T-helper 2 cell (primary cell): ENCODE results near the gene GRIK1.

ENCODE experiments used
- DNase-seq, 5 experiments: peaks; one replicate each; pipeline versions ENCODE4 v3.0.0 to v3.0.0-alpha.2; 2012 to 2022

The GRIK1 gene

DNA sequence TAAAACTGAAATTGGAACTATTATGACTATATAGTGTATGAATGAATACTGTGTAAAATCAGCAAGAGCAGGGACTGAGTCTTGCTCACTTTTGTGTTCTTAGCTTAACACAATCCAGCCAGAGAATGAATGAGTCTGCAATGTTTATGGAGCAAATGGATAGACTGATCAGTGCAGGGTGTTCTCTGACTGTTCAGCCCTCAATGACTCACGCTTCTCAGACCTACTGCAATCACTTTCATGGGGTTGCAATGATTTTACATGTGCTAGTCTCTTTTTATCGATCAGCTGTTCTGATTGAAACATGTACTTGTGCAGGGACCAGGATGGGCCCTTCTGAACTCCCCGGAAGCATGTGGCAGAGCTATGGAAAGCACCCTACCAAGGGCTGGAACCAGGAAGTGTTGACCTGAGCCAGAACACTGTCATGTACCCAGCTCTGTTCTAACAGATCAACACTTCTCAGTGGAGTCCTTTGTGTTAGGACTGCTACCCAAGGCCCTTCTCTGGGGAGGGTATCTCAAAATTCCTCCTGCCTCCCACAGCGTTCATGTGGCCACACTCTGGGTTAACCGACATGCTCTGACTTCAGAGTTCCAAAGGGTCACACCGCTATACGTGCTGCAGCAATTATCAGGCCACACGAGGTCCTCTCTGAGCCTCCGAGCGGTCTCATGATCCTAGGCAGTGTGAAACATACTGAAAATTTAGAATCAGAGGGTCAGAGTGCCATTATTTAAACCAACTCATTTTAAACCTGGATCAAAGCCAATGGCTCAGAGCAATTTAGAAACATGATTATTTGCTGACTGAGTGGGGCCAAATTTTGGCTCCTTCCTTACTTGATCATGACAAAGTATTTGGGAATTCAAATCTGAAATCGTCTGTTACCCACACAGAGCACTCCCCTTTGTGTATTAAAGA is 35.2 kb downstream of the GRIK1 start:
- no peak for DNase-seq

DNA sequence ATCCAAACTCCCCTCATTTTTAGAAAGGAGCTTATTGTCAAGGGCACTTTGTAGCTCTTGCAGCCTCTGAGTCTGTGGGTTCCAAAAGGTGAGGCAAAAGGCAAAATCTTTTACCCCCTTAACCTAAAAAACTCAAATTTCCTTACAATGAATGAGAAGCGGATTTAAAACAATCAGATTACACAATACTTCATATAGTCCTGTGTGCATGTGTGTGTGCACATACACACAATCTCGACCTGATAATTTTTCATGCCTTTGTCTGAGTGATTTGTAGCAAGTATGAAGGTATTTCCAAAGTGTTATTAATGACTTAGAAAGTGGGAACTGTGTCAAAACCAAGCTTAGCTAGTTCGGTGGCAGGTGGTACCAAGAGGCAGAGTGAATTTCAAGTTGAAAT is 42.9 kb downstream of the GRIK1 start:
- DNase-seq: no peak

DNA sequence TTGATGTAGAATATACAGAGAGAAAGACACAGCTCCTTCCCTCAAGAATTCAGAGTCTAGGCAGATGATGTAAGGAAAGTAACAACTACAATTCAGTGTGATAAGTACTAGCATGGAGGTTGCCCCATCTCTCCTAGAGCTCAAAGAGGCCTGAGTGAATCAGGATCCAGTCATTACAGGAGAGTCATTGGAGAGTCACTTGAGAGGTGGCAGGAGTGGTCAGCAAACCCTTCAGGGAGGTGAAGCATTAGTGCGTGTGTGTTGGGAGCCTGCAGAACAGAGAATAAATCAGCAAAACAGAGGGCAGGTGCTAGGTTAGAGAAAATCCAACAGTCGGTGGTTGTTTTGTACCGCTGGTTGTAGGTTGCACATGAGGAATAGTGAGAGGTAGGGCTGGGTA is 46.1 kb downstream of the GRIK1 start:
- DNase-seq: no peak

DNA sequence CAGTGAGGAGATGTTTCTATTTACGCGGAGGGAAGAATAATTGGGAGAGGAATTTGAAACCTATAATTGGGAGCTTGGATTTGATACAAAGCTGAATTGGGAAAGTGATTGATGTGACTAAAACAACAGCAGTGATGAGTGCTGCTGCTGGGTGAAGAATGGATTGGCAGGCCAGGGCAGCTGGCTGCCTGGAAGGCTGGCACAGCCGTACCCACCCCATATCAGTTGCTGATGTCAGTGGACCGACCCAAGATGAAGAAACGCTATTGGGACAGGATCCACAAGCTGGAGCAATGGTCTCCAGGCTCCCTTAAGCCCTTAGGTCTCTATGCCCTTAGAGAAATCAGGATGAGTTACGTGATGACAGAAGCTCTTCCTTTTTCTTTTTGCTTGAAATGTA is 47.4 kb downstream of the GRIK1 start:
- no peak for DNase-seq

DNA sequence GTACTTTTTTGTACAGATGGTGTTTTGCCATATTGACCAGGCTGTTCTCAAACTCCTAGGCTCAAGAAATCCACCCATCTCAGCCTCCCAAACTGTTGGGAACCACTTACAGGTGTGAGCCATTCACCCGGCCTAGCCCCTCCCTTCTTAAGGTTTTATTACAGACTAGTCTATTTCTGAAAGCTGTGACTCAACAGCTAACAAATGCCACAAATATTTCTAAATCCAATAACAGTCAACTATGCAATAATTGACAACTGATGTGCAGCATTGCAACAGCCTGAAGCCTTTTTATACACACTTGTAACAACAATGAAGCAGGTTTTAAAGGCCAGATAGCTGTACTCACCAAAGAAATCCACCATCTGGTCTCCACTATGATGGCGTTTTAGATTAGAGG is 51.4 kb downstream of the GRIK1 start:
- no peak for DNase-seq

DNA sequence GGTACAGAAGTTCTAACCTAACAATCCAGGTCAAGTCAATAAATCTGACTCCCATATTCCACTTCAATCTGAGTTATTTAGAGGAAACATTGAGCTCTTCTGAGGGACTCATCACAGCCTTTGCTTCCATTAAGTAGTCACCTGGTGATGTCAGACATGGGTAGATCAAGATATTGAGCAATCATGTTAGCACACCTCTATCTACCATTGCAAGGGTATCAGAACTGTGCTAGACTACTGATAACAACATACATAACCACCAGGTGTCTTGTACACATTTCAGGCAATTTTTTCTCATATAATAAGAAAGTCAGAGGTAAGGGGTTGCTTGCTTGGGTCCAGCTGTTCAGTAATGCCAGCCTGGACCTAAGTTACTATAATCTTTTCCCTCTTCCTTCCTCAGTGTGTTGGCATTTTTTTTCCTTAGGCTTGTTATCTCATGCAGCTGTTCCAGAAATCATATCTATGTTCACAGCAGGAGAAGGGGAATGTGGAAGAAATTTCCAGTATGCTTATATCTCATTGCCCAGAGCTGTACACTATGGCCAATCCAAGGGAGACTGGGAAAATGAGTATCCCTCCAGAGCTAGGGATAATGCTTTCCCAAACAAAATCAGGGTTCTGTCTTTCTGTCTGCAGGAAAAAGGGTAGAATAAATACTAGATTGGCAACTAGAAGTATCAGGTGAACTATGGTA is 52.3 kb downstream of the GRIK1 start:
- DNase-seq: no peak

DNA sequence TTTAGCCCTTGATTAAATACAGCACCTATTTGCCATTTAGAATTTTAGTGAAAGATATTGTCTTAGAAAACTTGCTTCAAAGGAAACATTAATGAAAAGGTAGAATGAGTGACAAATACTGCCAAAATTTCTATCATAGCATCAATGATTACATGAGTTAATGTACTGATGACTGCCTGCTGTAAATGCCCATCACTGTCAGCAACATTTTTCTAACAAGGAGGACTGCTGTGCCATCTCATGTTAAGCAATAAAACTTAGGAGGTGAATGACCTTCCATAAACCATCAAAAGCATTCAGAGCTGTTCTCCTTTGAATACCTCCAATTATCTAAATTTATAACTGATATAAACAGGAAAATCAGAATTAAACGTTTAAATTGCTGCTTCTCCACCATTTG is 54.3 kb downstream of the GRIK1 start:
- no peak for DNase-seq

DNA sequence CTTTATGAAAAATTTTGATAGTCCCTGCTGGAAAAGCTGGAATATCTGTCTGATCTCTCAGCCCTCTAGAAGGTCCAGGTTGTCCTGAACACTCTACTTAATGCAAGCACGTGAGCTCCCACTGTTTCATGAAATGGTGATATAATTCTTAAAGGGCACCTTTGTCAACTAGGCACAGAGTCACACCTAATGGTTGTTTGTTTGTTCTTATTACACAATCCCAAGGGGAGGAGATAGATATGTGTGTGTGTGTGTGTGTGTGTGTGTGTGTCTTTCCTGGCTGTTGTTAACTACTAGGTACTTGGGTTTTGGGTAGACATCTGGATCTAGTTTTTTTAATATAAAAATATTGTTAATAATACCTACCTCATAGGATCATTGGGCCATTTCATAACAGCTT is 63.9 kb downstream of the GRIK1 start:
- no peak for DNase-seq

DNA sequence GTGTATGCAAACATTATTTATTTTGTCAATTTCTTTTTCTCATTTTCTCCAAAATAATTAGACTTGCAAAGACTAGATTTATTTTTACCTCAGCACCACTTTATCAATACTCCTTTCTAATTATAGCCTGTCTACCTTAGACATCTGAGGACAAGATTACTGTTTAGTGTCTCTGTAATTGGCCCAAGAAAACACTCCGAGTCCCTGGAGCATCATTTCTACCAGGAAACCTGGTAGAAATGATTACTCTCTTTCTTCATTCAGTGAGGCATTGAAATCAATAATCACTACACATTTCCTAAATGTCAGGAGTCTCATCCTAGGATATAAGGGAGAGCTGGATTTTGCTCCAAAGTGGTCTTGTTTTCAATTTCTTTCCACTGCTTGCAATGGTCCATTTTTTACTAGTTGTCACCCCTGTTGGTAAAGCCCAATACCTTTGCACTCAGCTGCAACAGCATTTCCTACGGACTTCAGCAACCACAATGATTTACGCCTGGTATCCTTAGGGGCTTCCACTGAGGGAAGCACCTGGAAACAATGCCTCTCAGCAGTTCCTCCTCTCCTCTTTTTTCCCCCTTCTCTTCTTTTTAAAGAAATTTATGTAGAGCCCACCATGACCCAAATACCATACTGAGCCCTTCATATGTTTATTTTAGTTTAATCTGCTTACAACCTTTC is 64.6 kb downstream of the GRIK1 start:
- no peak for DNase-seq

DNA sequence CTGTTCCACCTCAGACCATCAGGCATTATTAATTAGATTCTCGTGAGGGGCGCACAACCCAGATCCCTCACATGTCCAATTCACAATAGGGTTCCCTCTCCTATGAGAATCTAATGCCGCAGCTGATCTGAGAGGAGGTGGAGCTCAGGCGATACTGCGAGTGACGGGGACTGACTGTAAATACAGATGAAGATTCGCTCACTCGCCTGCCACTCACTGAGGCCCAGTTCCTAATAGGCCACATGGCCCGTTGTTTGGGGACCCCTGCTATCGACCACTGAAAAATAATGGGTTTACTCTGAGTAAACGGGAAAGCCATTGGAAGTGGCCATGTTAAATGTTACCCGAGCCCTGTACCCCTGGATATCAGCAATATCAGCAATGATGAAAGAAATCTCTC is 65.9 kb downstream of the GRIK1 start:
- no peak for DNase-seq

DNA sequence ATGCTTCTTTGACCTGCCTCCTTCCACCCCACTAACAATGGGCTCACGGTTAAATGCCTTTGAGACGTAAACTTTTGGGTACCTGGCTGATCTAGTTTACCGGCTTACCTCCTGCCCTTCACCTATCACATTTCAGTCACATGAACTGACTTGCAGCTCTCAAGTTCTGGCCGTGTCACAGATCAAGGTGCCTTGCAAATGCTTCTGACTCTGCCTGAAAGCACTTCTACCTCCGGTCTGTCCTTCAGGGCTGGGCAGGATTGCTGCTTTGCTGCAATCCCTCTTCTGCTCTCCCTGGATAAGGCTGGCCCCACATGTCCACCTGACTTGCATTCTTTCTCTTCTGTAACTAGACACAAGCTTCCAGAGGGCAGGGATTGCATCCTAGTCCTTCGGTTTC is 69.0 kb downstream of the GRIK1 start:
- DNase-seq: no peak

DNA sequence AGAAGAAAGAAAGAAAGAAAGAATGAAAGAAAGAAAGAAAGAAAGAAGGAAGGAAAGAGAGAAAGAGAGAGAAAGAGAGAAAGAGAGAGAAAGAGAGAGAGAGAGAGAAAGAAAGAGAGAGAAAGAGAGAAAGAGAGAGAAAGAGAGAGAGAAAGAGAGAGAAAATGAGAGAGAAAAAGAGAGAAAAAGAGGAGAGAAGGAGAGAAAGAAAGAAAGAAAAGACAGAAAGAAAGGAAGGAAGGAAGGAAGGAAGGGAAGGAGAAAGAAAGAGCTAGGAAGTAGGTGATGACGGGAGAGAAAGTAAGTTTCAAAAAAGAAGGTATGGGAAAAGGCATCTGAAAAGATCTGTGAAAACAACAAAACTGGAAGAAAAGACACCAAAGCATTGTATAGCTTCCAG is 72.0 kb downstream of the GRIK1 start:
- DNase-seq: no peak

DNA sequence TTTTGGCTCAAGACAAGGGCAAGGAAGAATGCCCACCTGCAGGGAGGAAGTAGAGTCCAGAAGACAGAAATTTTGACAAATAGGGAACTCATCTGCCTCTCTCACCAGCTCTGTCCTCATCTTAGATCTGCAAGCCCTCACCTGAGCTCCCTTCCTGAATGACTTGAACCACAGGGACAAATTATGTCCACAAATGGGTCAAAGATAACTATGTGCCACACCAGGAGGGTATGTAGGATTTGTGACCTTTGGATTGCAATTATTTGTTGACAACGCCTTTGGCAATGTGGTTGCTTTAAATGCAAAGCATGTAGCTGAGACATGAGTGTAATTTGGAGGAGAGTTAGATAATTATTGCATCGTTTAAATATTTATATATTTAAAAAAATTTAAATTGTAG is 79.5 kb downstream of the GRIK1 start:
- no peak for DNase-seq

DNA sequence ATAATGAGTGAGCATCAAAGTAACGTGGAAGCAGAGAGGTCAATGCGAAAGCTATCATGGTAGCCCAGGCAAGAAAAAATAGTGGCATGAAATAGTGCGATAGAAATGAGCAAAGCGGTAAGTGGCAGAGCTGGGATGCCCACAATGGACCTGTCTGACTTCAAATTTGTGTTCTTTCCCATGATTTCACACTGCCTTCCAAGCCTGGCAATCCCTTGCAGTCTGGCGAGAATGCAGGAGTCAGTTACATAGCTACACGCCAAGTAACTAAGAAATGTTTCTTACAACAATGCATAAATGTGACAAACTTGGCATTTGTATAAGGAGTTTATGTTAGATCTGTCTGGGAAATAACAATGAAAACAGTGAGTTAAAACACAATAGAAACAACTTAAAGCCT is 82.6 kb downstream of the GRIK1 start:
- DNase-seq: no peak

DNA sequence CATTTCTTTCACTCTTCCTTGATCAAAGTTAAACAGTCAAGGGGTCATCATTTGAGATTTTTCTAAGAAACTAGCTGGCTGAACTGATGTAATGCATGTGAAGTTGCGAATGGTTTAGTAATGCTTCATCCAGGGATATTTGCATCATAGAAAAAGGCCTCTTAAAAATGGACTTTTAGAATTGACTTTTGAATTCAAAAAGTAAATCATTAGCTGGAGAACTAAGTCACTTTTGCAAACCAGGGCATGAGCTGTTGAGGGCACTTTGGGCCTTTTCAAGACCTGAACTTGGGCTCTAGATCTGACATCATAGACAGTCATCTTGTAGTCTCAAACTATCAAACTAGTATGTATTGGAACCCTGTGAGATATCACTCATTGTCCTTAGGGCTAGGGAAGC is 85.0 kb downstream of the GRIK1 start:
- DNase-seq: no peak

DNA sequence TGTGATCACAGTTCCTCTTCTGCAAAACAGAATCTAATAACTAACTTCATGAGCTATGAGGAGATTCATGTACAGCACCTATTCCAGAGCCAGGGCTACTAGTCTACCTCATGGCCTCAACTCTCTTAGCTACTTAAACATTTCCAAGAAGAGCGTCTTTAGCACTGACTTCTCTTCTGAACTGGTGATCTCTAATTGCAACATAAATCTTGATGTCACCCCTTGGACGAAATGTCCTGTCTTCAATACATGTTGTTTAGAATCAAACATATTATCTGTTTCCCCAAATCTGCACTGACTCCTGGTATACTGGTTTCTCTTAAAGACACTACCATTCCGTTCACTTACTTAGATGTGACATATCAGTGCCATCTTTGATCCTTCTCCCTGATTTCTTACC is 88.2 kb downstream of the GRIK1 start:
- no peak for DNase-seq

DNA sequence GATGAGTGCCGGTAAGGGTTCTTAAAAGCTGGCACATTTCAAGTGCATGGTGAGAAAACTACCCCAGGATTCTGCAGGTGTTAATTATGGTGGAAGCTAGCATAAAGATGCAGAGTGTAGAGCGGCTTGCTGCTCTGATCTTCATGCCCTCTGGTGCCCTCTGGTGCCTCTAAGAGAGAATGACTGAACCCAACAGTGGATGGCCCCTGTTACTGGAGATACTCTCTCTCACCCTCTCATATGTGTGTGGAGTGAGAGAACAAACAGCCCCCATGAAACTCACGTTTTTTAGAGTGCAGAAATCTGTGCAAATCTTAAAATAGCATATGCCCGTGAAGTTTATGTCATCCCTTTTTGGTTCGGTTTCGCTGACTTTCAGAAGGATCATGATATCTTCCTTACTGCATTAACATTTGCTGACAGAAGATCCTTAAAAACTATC is 90.0 kb downstream of the GRIK1 start:
- peak in 2 of 5 experiments; percentile 9 to 54 for DNase-seq

DNA sequence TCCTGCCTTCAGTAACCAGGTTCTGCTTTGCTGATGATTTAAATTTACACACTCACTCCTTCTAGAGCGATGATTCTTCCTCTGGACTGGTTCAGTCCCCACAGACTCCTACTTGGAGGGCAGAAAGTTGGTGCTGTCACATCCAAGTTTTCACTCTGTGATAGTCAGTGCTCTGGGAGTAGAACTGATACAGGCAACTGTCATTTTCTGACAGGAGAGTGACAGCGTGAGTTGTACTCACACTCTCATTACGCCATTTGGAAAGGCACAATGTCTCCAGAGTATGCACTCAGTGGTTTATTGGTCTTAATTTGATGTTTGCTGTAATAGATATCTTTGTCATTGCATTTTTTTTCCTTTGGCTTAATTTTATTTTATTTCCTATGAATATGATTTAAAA is 96.0 kb downstream of the GRIK1 start:
- DNase-seq: no peak

DNA sequence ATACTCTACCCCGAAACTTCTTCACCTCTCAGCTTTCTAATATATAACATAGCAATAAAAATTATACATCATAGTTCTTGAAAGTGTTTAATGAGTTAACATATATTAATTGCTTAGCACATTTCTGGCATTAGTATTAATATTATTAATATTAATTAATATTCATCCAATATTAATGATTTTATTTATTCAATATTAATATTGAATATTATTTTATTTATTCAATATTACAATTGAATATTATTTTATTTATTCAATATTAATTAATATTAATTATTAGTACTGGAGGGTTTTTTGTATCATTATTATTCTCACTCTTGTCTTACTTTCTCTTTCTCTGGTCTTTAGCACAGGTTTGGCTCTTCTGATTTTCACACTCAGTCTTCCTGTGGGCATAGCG is 105.2 kb downstream of the GRIK1 start:
- no peak for DNase-seq

DNA sequence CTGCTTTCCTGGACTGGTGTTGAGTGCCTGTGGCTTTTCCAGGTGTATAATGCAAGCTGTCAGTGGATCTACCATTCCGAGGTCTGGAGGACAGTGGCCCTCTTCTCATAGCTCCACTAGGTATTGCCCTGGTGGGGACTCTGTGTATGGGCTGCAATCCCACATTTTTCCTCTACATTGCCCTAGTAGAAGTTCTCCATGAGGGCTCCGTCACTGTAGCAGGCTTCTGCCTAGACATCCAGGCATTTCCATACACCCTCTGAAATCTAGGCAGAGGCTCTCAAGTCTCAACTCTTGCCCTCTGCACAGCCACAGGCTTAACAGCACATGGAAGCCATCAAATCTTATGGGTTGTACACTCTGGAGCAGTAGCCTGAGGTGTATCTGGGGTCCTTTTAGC is 107.6 kb downstream of the GRIK1 start:
- no peak for DNase-seq

DNA sequence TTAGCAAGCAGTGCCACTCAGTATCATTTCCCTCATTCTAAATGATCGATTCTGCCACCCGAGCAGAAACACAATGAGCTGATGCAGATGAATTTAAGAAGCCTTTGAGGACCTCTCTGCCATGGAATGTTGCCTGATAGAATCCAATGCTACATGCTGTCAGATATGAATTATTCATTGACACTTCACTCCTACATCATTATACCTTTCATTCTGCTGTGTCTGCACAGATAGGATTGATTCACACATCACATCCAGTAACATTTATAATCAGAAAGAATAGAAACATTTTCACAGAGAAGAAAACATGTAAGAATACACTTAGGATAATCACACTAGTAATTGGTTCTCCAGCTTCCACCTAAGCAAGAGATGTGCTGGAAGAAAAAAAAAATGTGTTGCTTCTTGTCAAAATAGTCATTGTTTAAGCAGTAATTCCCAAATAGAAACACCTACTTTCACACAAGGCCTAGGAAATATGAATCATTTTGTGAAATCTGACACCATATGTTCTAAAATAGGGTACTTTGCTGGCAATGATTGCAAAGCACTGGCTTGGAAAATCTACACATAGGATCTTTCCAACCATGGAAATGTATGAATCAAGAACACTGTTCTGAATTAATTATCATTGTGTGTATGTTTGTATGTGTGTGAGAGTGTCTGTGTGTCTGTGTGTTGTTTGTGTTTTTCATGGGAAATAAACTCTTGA is 110.1 kb downstream of the GRIK1 start:
- no peak for DNase-seq

DNA sequence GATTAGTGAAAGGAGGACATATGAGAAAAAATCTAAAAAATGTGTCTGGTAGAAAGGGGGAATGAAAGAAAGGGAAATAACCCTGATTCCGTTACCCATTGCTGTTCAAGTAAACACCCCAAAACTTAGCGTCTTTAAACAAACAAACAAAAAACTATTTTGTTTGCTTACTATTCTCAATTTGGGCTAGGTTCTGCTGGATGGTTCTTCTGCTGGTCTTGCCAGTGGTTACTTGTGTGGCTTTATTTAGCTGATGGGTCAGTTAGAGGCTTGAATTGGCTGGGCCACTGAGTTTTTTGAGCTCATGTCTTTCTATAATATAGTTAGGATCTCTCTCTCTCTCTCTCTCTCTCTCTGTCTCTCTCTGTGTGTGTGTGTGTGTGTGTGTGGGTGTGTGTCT is 112.1 kb downstream of the GRIK1 start:
- no peak for DNase-seq

DNA sequence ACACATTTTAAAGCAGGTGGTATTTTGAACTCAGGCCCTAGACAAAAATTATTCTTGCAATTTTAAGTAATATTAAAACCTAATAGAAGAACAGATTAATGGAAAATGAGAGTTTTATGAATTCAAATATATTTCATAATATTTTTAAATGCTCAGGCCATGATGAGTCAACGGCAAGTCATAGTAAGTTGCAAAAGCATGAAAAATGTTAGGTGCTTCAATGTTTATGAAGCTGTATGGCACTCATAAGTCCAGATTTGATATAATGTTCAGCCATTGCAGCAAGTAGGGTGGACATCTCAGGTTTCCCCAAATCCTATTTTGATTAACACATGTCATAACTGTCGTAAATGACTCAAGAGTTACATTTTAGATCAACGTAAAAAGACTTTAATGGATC is 112.6 kb downstream of the GRIK1 start:
- DNase-seq: no peak
